SK-N-SH (cell line): ENCODE measurements around the gene GRM5.

Experiments
- EP300 ChIP-seq, 2 experiments: IDR thresholded peaks; 2 replicates each; pipeline versions ENCODE4 v1.4.0 to v1.6.1; 2012; ENCODE audit warnings: borderline replicate concordance in 1 of 2, low read depth in 1 of 2, low read length in 1 of 2
- EZH2phosphoT487 ChIP-seq: fragments of 200-600 bp; sonication (generic); IDR thresholded peaks from 2 replicates; pipeline ENCODE4 v1.6.1; 2017; ENCODE audit warnings: low read depth, mixed run types, mild to moderate bottlenecking, antibody characterized with exemption, moderate library complexity, borderline replicate concordance
- FOXM1 ChIP-seq: IDR thresholded peaks from 2 replicates; pipeline ENCODE4 v1.4.0; 2012; ENCODE audit warnings: low read depth, mild to moderate bottlenecking
- RAD21 ChIP-seq: IDR thresholded peaks from 2 replicates; pipeline ENCODE4 v1.6.1; 2012; ENCODE audit warnings: mild to moderate bottlenecking, low read length
- RXRA ChIP-seq: IDR thresholded peaks from 2 replicates; pipeline ENCODE4 v1.4.0; 2012; ENCODE audit warnings: low read depth, mild to moderate bottlenecking, borderline replicate concordance
- SIN3A ChIP-seq: IDR thresholded peaks from 2 replicates; pipeline ENCODE4 v1.6.1; 2012; ENCODE audit warnings: low read depth, mild to moderate bottlenecking, low read length, moderate library complexity, borderline replicate concordance
- SMC3 ChIP-seq: IDR thresholded peaks from 2 replicates; pipeline ENCODE4 v1.6.1; 2012; ENCODE audit warnings: low read depth, low read length, improper control_type of control experiment
- YY1 ChIP-seq: IDR thresholded peaks from 2 replicates; pipeline ENCODE4 v1.4.0; 2012; ENCODE audit warnings: low read depth, mild to moderate bottlenecking
- TF ChIP-seq, protein P1 (sequence below): fragments of 200-600 bp; sonication (generic); IDR thresholded peaks from 2 replicates; pipeline ENCODE4 v1.6.1; 2017; ENCODE audit warnings: antibody characterized with exemption, mild to moderate bottlenecking, moderate library complexity
- TF ChIP-seq, protein P2 (sequence below): IDR thresholded peaks from 2 replicates; pipeline ENCODE4 v1.4.0; 2012; ENCODE audit warnings: low read depth
- TF ChIP-seq, protein P3 (sequence below): IDR thresholded peaks from 2 replicates; pipeline ENCODE4 v1.4.0; 2012; ENCODE audit warnings: low read depth, borderline replicate concordance
- TF ChIP-seq, protein P4 (sequence below): IDR thresholded peaks from 2 replicates; pipeline ENCODE4 v1.4.0; 2012; ENCODE audit warnings: low read depth, borderline replicate concordance

DNA sequence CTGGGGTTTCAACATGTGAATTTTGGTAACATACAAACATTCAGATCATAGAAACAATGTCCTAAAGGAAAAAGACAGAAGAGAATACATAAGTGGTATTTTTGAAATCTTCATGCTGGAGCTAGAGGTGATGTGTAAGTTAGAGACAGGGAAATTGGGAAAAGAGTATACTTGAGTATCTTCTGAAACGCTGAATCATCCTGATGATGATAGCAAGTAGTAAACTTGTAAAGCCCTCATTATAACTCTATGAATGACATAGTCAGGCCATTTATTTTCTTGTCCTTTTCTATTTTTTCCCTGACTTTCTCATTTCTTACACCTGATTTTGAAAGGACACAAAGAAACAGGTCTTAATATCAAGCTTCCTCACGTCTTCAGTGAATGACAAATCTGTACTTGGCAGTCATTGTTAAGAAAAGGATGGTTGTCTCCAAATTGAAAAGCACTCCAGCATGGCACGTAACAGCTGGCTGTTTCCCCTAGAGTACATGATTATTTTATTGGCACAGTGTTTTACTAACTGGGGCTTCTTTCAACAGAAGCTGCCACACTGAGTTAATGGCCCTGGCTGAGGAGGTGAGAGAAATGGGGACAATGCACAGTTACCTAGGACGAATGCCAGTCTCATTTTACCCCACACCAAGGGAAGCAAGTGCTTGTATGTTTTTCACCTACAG lies 587.5 kb downstream of the GRM5 start:
- TF ChIP-seq, protein P1, sequence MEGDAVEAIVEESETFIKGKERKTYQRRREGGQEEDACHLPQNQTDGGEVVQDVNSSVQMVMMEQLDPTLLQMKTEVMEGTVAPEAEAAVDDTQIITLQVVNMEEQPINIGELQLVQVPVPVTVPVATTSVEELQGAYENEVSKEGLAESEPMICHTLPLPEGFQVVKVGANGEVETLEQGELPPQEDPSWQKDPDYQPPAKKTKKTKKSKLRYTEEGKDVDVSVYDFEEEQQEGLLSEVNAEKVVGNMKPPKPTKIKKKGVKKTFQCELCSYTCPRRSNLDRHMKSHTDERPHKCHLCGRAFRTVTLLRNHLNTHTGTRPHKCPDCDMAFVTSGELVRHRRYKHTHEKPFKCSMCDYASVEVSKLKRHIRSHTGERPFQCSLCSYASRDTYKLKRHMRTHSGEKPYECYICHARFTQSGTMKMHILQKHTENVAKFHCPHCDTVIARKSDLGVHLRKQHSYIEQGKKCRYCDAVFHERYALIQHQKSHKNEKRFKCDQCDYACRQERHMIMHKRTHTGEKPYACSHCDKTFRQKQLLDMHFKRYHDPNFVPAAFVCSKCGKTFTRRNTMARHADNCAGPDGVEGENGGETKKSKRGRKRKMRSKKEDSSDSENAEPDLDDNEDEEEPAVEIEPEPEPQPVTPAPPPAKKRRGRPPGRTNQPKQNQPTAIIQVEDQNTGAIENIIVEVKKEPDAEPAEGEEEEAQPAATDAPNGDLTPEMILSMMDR: no peak
- no peak for TF ChIP-seq EP300 (IDR thresholded peaks at IDR 0.05; ENCODE audit: borderline replicate concordance in 1 of 2, low read depth in 1 of 2, low read length in 1 of 2)
- TF ChIP-seq, protein P2, sequence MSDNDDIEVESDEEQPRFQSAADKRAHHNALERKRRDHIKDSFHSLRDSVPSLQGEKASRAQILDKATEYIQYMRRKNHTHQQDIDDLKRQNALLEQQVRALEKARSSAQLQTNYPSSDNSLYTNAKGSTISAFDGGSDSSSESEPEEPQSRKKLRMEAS: no peak
- TF ChIP-seq, protein P3, sequence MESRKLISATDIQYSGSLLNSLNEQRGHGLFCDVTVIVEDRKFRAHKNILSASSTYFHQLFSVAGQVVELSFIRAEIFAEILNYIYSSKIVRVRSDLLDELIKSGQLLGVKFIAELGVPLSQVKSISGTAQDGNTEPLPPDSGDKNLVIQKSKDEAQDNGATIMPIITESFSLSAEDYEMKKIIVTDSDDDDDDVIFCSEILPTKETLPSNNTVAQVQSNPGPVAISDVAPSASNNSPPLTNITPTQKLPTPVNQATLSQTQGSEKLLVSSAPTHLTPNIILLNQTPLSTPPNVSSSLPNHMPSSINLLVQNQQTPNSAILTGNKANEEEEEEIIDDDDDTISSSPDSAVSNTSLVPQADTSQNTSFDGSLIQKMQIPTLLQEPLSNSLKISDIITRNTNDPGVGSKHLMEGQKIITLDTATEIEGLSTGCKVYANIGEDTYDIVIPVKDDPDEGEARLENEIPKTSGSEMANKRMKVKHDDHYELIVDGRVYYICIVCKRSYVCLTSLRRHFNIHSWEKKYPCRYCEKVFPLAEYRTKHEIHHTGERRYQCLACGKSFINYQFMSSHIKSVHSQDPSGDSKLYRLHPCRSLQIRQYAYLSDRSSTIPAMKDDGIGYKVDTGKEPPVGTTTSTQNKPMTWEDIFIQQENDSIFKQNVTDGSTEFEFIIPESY: no peak
- no peak for TF ChIP-seq YY1
- no peak for TF ChIP-seq RXRA
- TF ChIP-seq EZH2phosphoT487: no peak
- no peak for TF ChIP-seq RAD21
- TF ChIP-seq SMC3: no peak
- no peak for TF ChIP-seq FOXM1
- TF ChIP-seq SIN3A: no peak
- TF ChIP-seq, protein P4, sequence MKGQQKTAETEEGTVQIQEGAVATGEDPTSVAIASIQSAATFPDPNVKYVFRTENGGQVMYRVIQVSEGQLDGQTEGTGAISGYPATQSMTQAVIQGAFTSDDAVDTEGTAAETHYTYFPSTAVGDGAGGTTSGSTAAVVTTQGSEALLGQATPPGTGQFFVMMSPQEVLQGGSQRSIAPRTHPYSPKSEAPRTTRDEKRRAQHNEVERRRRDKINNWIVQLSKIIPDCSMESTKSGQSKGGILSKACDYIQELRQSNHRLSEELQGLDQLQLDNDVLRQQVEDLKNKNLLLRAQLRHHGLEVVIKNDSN: no peak
